SK-N-SH treated with all-trans-retinoic acid at 6 μM for 48 hours (cell line): ENCODE measurements around the gene TMEM131.

Experiments
- ARNTL ChIP-seq: fragments of 450-650 bp; formaldehyde crosslinking; IDR thresholded peaks from 2 replicates; pipeline ENCODE4 v1.5.0; 2020; ENCODE audit warnings: low read depth, mild to moderate bottlenecking, moderate library complexity, borderline replicate concordance
- BACH2 ChIP-seq: fragments of 250-450 bp; sonication (Bioruptor Pico); IDR thresholded peaks from 2 replicates; pipeline ENCODE4 v1.9.0; 2021; ENCODE audit warnings: mild to moderate bottlenecking, borderline replicate concordance
- CREB5 ChIP-seq: fragments of 250-450 bp; sonication (Bioruptor Pico); IDR thresholded peaks from 2 replicates; pipeline ENCODE4 v1.5.1; 2020; ENCODE audit warnings: low read depth, mild to moderate bottlenecking, moderate library complexity
- CSDC2 ChIP-seq: fragments of 250-450 bp; sonication (Bioruptor Pico); IDR thresholded peaks from 2 replicates; pipeline ENCODE4 v1.5.0; 2020; ENCODE audit warnings: mild to moderate bottlenecking, moderate library complexity
- GLIS3 ChIP-seq: fragments of 250-450 bp; sonication (Bioruptor Pico); IDR thresholded peaks from 2 replicates; pipeline ENCODE4 v1.5.0; 2020; ENCODE audit warnings: mild to moderate bottlenecking, moderate library complexity
- ISL1 ChIP-seq: fragments of 250-450 bp; sonication (Bioruptor Pico); IDR thresholded peaks from 2 replicates; pipeline ENCODE4 v2.1.2; 2022; ENCODE audit warnings: mild to moderate bottlenecking, moderate library complexity
- PATZ1 ChIP-seq: fragments of 250-450 bp; sonication (Bioruptor Pico); IDR thresholded peaks from 2 replicates; pipeline ENCODE4 v1.8.0; 2020; ENCODE audit warnings: mild to moderate bottlenecking, moderate library complexity, borderline replicate concordance
- POU6F1 ChIP-seq: fragments of 250-450 bp; sonication (Bioruptor Pico); IDR thresholded peaks from 2 replicates; pipeline ENCODE4 v1.8.0; 2021; ENCODE audit warnings: low read depth, mild to moderate bottlenecking, moderate library complexity, borderline replicate concordance
- PPARA ChIP-seq: fragments of 250-450 bp; sonication (Bioruptor Pico); IDR thresholded peaks from 2 replicates; pipeline ENCODE4 v1.5.0; 2020; ENCODE audit warnings: mild to moderate bottlenecking, borderline replicate concordance
- TCF4 ChIP-seq: fragments of 250-450 bp; sonication (Bioruptor Pico); IDR thresholded peaks from 2 replicates; pipeline ENCODE4 v1.8.0; 2021; ENCODE audit warnings: mild to moderate bottlenecking, moderate library complexity, borderline replicate concordance
- ZFP3 ChIP-seq: fragments of 250-450 bp; sonication (Bioruptor Pico); IDR thresholded peaks from 2 replicates; pipeline ENCODE4 v1.5.0; 2020; ENCODE audit warnings: mild to moderate bottlenecking, moderate library complexity
- ZFP30 ChIP-seq: fragments of 450-650 bp; formaldehyde crosslinking; IDR thresholded peaks from 2 replicates; pipeline ENCODE4 v1.5.0; 2022; ENCODE audit warnings: mild to moderate bottlenecking, moderate library complexity
- ZNF565 ChIP-seq: fragments of 450-650 bp; formaldehyde crosslinking; conservative IDR thresholded peaks from 2 replicates; pipeline ENCODE4 v1.5.0; 2020; ENCODE audit warnings: low read depth, mild to moderate bottlenecking, moderate library complexity
- ZNF8 ChIP-seq: fragments of 450-650 bp; formaldehyde crosslinking; IDR thresholded peaks from 2 replicates; pipeline ENCODE4 v1.5.0; 2020; ENCODE audit warnings: mild to moderate bottlenecking, moderate library complexity

GRCh38 chr2:97724946-97725688 lies 270.6 kb downstream of the TMEM131 start:
- no peak for TF ChIP-seq ZNF565 (CRISPR knock-in tag)
- TF ChIP-seq GLIS3 (CRISPR knock-in tag) = no peak
- no peak for TF ChIP-seq ARNTL (CRISPR knock-in tag)
- no peak for TF ChIP-seq ISL1 (CRISPR knock-in tag)
- TF ChIP-seq ZFP30 (CRISPR knock-in tag) = no peak
- no peak for TF ChIP-seq ZNF8
- no peak for TF ChIP-seq CREB5 (CRISPR knock-in tag)
- no peak for TF ChIP-seq PATZ1 (CRISPR knock-in tag)
- no peak for TF ChIP-seq POU6F1 (CRISPR knock-in tag)
- no peak for TF ChIP-seq TCF4
- no peak for TF ChIP-seq PPARA (CRISPR knock-in tag)
- no peak for TF ChIP-seq CSDC2 (CRISPR knock-in tag)
- TF ChIP-seq BACH2 (CRISPR knock-in tag) = no peak
- no peak for TF ChIP-seq ZFP3 (CRISPR knock-in tag)
